Stimulated activated CD4-positive, alpha-beta T cell treated with anti-CD3 and anti-CD28 coated beads, Interleukin-12 subunit alpha, Interleukin-12 subunit beta, amount 100 ng/mL, for 48 hours (primary cell): ENCODE results near the gene RIC8A.
"Not testable (repeated sequence)": the region's sequence is repeated elsewhere in the genome, so short reads cannot be mapped to it uniquely, and the experiment has no call there.

Experiments used
- DNase-seq, 3 donors: peaks; one replicate each; pipeline ENCODE4 v3.0.0-alpha.2; 2020; ENCODE audit warnings: low read depth in 2 of 3, low spot score in 1 of 3

Gene RIC8A

GRCh38 chr11:217704-218103 is 10.2 kb downstream of the RIC8A start:
- DNase-seq: no peak

GRCh38 chr11:218815-219593 is 11.5 kb downstream of the RIC8A start:
- DNase-seq: no peak

- not testable (repeated sequence) for DNase-seq
Measured at GRCh38 chr11:220641-221215, 13.2 kb downstream of the RIC8A start.

- no peak for DNase-seq
Measured at GRCh38 chr11:221539-221938, 14.0 kb downstream of the RIC8A start.

GRCh38 chr11:221998-222789 is 14.7 kb downstream of the RIC8A start:
- no peak for DNase-seq

- no peak for DNase-seq
Measured at GRCh38 chr11:223026-223789, 15.7 kb downstream of the RIC8A start.

- no peak for DNase-seq
Measured at GRCh38 chr11:223884-224283, 16.4 kb downstream of the RIC8A start.

- no peak for DNase-seq
Measured at GRCh38 chr11:224424-224823, 16.9 kb downstream of the RIC8A start.

GRCh38 chr11:225734-226453 is 18.4 kb downstream of the RIC8A start:
- DNase-seq: no peak

- DNase-seq: no peak
Measured at GRCh38 chr11:227824-228379, 20.4 kb downstream of the RIC8A start.

- no peak for DNase-seq
Measured at GRCh38 chr11:230431-230830, 22.9 kb downstream of the RIC8A start.

GRCh38 chr11:232783-233565 is 25.5 kb downstream of the RIC8A start:
- DNase-seq: no peak

- DNase-seq: no peak
Measured at GRCh38 chr11:235180-235579, 27.7 kb downstream of the RIC8A start.

- peak in 2 of 3 donors; percentile 61 to 63 for DNase-seq
Measured at GRCh38 chr11:235609-235996, 28.1 kb downstream of the RIC8A start.

GRCh38 chr11:235997-236773 is 28.7 kb downstream of the RIC8A start, which contains the start of gene SIRT3:
SIRT3 (minus strand) TSS chr11:236342; CDS start chr11:236328, 14 bp downstream.
- peak in 2 of 3 donors; percentile 65 to 70 for DNase-seq

GRCh38 chr11:236774-237767 is 29.6 kb downstream of the RIC8A start, which contains the start of gene PSMD13:
PSMD13 (plus strand) TSS chr11:236976; CDS start chr11:237050, 74 bp downstream.
- peak; percentile 84 to 89 (median 85) for DNase-seq

- DNase-seq: not testable (repeated sequence)
Measured at GRCh38 chr11:238346-238745, 30.8 kb downstream of the RIC8A start.
